ENCODE data around the gene WNK4.

GRCh38 chr17:42787266-42787665 lies 6.9 kb downstream of the WNK4 start:
- TF ChIP-seq CTCF (IDR thresholded peaks at IDR 0.05) = no peak
- no peak for TF ChIP-seq EZH2 (IDR thresholded peaks at IDR 0.05)
- no peak for TF ChIP-seq EZH2phosphoT487 (IDR thresholded peaks at IDR 0.05)
